OCI-LY3 (cell line): ENCODE measurements around the gene JARID2.

Source experiments
- H2AFZ ChIP-seq: fragments of 200-600, 300-600 bp; shearing (Covaris generic); 2 replicates; pipeline ENCODE4 v1.6.0; 2014; ENCODE audit warnings: antibody characterized with exemption, low read depth, low read length
- H3K27ac ChIP-seq: fragments of 200-600, 300-600 bp; sonication (generic); 2 replicates; pipeline ENCODE4 v1.5.1; 2014; ENCODE audit warnings: mild to moderate bottlenecking, low read length, moderate library complexity, mixed read lengths
- H3K27me3 ChIP-seq: fragments of 200-600, 300-600 bp; sonication (generic); 2 replicates; pipeline ENCODE4 v1.6.1; 2014; ENCODE audit warnings: low read depth, low read length, mixed read lengths
- H3K36me3 ChIP-seq: fragments of 200-600, 300-600 bp; sonication (generic); replicated peaks from 2 replicates; pipeline ENCODE3; 2014; ENCODE audit warnings: low read depth, low read length, mixed read lengths
- H3K4me1 ChIP-seq: fragments of 300-600, 200-600 bp; sonication (generic); 2 replicates; pipeline ENCODE4 v1.6.1; 2014; ENCODE audit warnings: low read length, mixed read lengths
- H3K4me2 ChIP-seq: fragments of 200-600, 300-600 bp; sonication (generic); 2 replicates; pipeline ENCODE4 v1.6.1; 2014; ENCODE audit warnings: low read length, mixed read lengths
- H3K4me3 ChIP-seq: fragments of 300-600, 200-600 bp; sonication (generic); 2 replicates; pipeline ENCODE4 v1.5.1; 2014; ENCODE audit warnings: antibody characterized with exemption, mild to moderate bottlenecking, low read length, moderate library complexity
- H3K79me2 ChIP-seq: fragments of 300-600, 200-600 bp; shearing (Covaris generic); 2 replicates; pipeline ENCODE4 v1.6.1; 2014; ENCODE audit warnings: mild to moderate bottlenecking, low read length, mixed read lengths
- H3K9ac ChIP-seq: fragments of 300-600, 200-600 bp; shearing (Covaris generic); 2 replicates; pipeline ENCODE4 v1.6.0; 2014; ENCODE audit warnings: mild to moderate bottlenecking, low read length, moderate library complexity
- H3K9me3 ChIP-seq: fragments of 200-600, 300-600 bp; shearing (Covaris generic); 2 replicates; pipeline ENCODE4 v1.6.1; 2014; ENCODE audit warnings: low read length, mixed read lengths; ENCODE audit not compliant: insufficient read depth
- H4K20me1 ChIP-seq: fragments of 200-600, 300-600 bp; sonication (generic); 2 replicates; pipeline ENCODE4 v1.6.1; 2016; ENCODE audit warnings: low read length, mixed read lengths; ENCODE audit not compliant: insufficient read depth
- CTCF ChIP-seq: fragments of 200-600, 300-600 bp; sonication (generic); IDR thresholded peaks from 2 replicates; pipeline ENCODE4 v1.5.1; 2014; ENCODE audit warnings: antibody characterized with exemption, low read length, low read depth
- EZH2phosphoT487 ChIP-seq: fragments of 200-600 bp; shearing (Covaris generic); IDR thresholded peaks from 2 replicates; pipeline ENCODE4 v1.6.1; 2018; ENCODE audit warnings: antibody characterized with exemption, mixed run types, low read depth

JARID2 gene

GRCh38 chr6:15485936-15486335, 240.1 kb downstream of the JARID2 start:
- Histone ChIP-seq H3K9ac (no peak overlapping the region), H2AFZ (no peak overlapping the region), H4K20me1 (peaks cover 2% of the 10 kb centered on the region; the same call in 1 of the 2 replicates), H3K4me2 (no peak overlapping the region), H3K27ac (no peak overlapping the region), H3K36me3 (peaks cover 6% of the 10 kb centered on the region), H3K4me3 (no peak overlapping the region), H3K79me2 (peaks cover 3% of the 10 kb centered on the region; the same call in 1 of the 2 replicates), H3K9me3 (no peaks in the 10 kb centered on the region), H3K27me3 (no peaks in the 10 kb centered on the region), H3K4me1 (no peaks in the 10 kb centered on the region)
- TF ChIP-seq EZH2phosphoT487 (no peak), CTCF (no peak)

GRCh38 chr6:15487262-15487661, 241.4 kb downstream of the JARID2 start:
- Histone ChIP-seq H3K4me3 (no peak overlapping the region), H3K9ac (no peak overlapping the region), H3K27ac (no peak overlapping the region), H3K9me3 (no peaks in the 10 kb centered on the region), H3K27me3 (no peaks in the 10 kb centered on the region), H3K4me2 (no peak overlapping the region), H3K4me1 (peaks cover 6% of the 10 kb centered on the region; the same call in 1 of the 2 replicates), H3K79me2 (peaks cover 3% of the 10 kb centered on the region; the same call in 1 of the 2 replicates), H2AFZ (no peak overlapping the region), H4K20me1 (peaks cover 5% of the 10 kb centered on the region; the same call in 1 of the 2 replicates), H3K36me3 (peaks cover 6% of the 10 kb centered on the region)
- TF ChIP-seq EZH2phosphoT487 (no peak), CTCF (no peak)

DNA sequence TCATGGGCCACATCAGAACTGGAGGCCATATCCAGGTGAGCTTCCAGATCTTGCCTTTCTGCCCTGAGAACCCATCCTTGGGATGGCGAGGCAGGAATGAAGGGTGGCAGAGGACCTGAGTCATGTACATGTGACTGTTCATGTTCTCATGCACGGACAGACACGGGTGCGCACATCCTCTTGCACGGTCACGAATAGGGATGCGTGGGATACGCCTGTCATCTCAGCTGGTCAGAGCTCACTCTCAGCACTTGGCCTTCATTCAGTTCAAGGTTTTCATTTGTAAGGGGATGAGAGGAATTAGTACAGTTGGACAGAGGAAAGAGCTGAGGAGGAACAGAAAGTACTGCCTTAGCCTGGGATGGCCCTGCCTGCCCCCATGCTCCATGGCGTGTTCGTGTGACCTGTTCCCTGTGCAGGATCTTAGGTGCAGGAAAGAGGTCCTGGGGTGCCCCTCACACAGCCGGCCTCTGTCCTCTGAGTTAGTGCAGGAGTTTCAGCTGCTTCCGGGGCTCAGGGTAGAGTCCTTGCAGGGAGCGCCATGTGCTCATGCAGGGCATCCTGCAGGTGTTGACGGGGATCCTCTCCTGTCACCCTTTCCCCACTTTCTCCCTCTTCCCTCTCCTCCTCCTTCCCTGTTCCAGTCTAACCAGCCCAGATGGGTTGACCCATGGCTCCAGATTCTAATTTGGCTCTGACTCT, 243.5 kb downstream of the JARID2 start:
- Histone ChIP-seq H3K27me3 (no peaks in the 10 kb centered on the region), H3K4me2 (no peak overlapping the region), H3K4me3 (no peak overlapping the region), H4K20me1 (peaks cover 5% of the 10 kb centered on the region; the same call in 1 of the 2 replicates), H3K36me3 (peaks cover 6% of the 10 kb centered on the region), H3K9me3 (no peaks in the 10 kb centered on the region), H3K9ac (no peak overlapping the region), H3K79me2 (no peaks in the 10 kb centered on the region; the same call in 1 of the 2 replicates), H2AFZ (no peak overlapping the region), H3K27ac (no peak overlapping the region), H3K4me1 (peaks cover 6% of the 10 kb centered on the region; the same call in 1 of the 2 replicates)
- TF ChIP-seq CTCF = no peak

DNA sequence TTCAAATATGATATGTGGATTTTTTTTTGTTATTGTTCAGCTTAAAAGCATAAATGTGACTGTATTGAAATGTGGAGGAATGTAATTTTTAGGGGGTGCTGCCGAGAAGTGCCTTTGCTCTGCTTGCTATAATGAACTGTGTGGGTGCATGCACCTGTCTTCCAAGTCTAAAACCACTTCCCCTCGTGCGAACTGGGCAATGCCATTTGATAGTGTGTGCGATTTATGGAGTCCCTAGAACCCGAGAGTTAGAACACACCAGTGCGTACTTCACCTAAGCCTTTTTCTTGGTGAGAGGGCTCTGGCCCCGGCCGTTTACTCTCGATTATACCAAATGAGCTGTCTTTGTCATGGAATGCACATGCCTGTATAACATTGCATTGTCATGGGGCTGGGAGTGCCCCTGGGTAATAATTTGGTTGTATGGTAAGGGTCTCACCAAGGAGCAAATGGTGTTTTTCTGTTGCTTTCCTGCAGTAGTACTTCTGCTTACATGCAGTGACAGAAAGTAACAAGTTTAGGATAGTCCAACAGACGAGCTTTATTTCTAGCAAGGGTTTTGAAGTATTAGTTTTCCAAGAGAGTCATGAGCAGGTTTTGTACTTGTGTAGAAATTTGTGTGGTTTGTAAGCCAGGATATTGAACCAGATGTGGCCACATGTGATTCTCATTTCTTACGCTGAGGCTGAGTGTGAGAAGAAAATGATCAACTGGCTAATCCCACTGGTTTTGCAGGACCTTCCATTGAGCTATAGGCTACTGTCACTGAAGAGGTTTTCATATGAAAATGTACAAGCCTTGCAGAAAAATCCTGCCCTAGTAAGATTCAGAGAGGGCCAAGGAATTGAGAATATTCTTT, 244.6 kb downstream of the JARID2 start:
- Histone ChIP-seq H3K4me1 (peaks cover 6% of the 10 kb centered on the region; the same call in 1 of the 2 replicates), H3K27ac (no peak overlapping the region), H3K4me2 (no peak overlapping the region), H3K9ac (no peak overlapping the region), H4K20me1 (0 out of 2 replicates have a peak, but pooled peaks cover 5% of the 10 kb centered on the region), H3K79me2 (no peaks in the 10 kb centered on the region), H3K36me3 (peaks cover 6% of the 10 kb centered on the region), H3K4me3 (no peak overlapping the region), H2AFZ (no peak overlapping the region), H3K9me3 (no peaks in the 10 kb centered on the region), H3K27me3 (no peaks in the 10 kb centered on the region)
- no peak for TF ChIP-seq CTCF
- no peak for TF ChIP-seq EZH2phosphoT487
